Type B pancreatic cell (in vitro differentiated cells): ENCODE measurements around the gene ORMDL2. TPM values are rescaled to one million over a fixed set of nuclear protein-coding genes. Genes with fewer than 3 reads are reported as not detected.

Experiments used
- DNase-seq: peaks from one replicate; pipeline ENCODE4 v3.0.0; 2021; ENCODE audit warnings: mixed read lengths; ENCODE audit not compliant: unreplicated experiment; ENCODE audit errors: extremely low spot score
- H3K27ac Mint-ChIP-seq: 2 replicates; pipeline ENCODE4 v1.8.0; 2021; ENCODE audit warnings: mild to moderate bottlenecking, mixed read lengths
- H3K27me3 Mint-ChIP-seq: 2 replicates; pipeline ENCODE4 v1.8.0; 2021; ENCODE audit warnings: mixed read lengths
- H3K36me3 Mint-ChIP-seq: 2 replicates; pipeline ENCODE4 v1.8.0; 2021; ENCODE audit warnings: mixed read lengths
- H3K4me1 Mint-ChIP-seq: one replicate; pipeline ENCODE4 v1.8.0; 2021; ENCODE audit warnings: mixed read lengths; ENCODE audit not compliant: unreplicated experiment
- H3K4me3 Mint-ChIP-seq: 2 replicates; pipeline ENCODE4 v1.8.0; 2021; ENCODE audit warnings: mild to moderate bottlenecking, mixed read lengths
- H3K9me3 Mint-ChIP-seq: 2 replicates; pipeline ENCODE4 v1.8.0; 2021; ENCODE audit warnings: mixed read lengths
- CTCF ChIP-seq: fragments of 200-600 bp; sonication (generic); conservative IDR thresholded peaks from 2 replicates; pipeline ENCODE4 v1.5.0; 2021; ENCODE audit warnings: antibody characterized with exemption, mild to moderate bottlenecking
- total RNA-seq: library from RNA; stranded (reverse); gene quantifications from 2 replicates; pipeline ENCODE4 v1.2.1, GENCODE V29; 2021; ENCODE audit warnings: low replicate concordance

The ORMDL2 gene
- total RNA-seq, 1 donor from 2014 or later: 50.9 TPM

DNA sequence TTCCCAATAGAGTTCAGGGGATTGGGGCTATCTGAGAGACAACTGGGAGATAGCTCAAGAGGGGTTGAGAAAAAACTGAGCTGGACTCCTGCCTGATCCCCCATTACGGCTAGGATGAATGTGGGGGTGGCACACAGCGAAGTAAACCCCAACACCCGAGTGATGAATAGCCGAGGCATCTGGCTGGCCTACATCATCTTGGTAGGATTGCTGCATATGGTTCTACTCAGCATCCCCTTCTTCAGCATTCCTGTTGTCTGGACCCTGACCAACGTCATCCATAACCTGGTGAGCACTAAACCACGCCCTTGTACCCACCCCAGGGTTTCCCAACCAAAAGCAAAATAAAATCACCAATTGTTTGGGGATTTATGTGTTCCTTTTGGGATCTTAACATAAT, 1.0 kb downstream of the ORMDL2 start:
- Mint-ChIP-seq H3K4me3 (no peak overlapping the region), H3K36me3 (peaks cover 17% of the 10 kb centered on the region), H3K9me3 (no peaks in the 10 kb centered on the region), H3K27ac (peak overlapping the region; percentile 27), H3K27me3 (no peaks in the 10 kb centered on the region), H3K4me1 (peaks cover 20% of the 10 kb centered on the region)
- no peak for DNase-seq
- no peak for TF ChIP-seq CTCF

DNA sequence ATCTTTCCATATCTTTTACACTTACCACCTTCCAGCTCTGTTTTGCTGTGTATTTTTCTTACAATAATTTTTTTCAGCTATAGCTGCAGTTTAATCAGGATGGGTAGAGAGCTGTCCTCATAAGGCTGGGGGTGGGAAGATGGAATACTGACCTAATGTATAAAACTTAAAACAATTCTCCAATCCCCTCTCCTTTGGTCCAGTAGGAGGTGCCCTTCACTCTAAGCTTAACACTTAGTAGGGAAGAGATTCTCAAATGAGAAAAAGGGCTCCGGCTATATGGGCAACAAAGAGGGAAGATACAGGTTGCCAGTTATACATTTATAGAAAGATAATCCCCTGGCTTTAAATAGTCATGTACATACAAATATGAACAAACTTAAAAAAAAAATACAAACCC, 2.8 kb downstream of the ORMDL2 start:
- DNase-seq: no peak
- Mint-ChIP-seq H3K4me3 (no peak overlapping the region), H3K4me1 (peaks cover 22% of the 10 kb centered on the region), H3K27ac (no peak overlapping the region), H3K36me3 (peaks cover 13% of the 10 kb centered on the region), H3K9me3 (no peaks in the 10 kb centered on the region), H3K27me3 (no peaks in the 10 kb centered on the region)
- peak; percentile 41 for TF ChIP-seq CTCF

- H3K4me3 Mint-ChIP-seq: peak overlapping the region; percentile 54
- no peaks in the 10 kb centered on the region for H3K9me3 Mint-ChIP-seq
- H3K4me1 Mint-ChIP-seq: peaks cover 31% of the 10 kb centered on the region
- no peaks in the 10 kb centered on the region for H3K27me3 Mint-ChIP-seq
- H3K27ac Mint-ChIP-seq: no peak overlapping the region
- peak; percentile 49 for TF ChIP-seq CTCF
- no peak for DNase-seq
- H3K36me3 Mint-ChIP-seq: peaks cover 13% of the 10 kb centered on the region
Observed at GRCh38 chr12:55822228-55822627, 4.4 kb downstream of the ORMDL2 start.

DNA sequence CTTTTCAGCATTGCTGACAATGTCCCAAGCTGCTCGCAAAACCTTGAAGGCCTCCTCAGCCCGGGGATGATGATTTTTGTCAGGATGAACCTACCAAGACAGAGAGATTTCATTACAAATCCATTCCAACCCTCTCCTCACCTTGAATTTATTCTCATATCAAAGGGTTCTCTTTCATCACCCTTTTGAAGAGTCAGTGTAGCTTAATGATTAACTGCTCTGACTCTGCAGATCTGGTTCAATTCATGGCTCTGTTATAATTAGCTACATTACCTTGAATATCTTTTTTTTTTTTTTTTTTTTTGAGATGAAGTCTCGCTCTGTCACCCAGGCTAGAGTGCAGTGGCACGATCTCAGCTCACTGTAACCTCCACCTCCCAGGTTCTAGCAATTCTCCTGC, 5.6 kb downstream of the ORMDL2 start:
- Mint-ChIP-seq H3K36me3 (peaks cover 21% of the 10 kb centered on the region), H3K4me3 (peak overlapping the region; percentile 24)

DNA sequence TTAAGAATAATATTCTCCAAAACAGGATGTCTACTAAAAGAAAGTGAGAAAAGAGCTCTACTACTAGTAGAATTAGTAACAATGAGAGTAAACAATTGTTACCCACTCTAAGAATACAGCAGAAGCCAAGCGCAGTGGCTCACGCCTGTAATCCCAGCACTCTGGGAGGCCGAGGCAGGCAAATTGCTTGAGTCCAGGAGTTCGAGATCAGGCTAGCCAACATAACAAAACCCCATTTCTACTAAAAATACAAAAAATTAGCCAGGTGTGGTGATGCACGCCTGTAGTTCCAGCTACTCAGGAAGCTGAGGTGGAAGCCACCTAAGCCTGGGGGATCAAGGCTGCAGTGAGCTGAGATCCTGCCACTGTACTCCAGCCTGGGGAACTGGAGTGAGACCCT, 6.9 kb downstream of the ORMDL2 start:
- TF ChIP-seq CTCF: no peak
- H3K27me3 Mint-ChIP-seq: no peaks in the 10 kb centered on the region
- no peaks in the 10 kb centered on the region for H3K9me3 Mint-ChIP-seq
- H3K4me1 Mint-ChIP-seq: peaks cover 39% of the 10 kb centered on the region
- H3K27ac Mint-ChIP-seq: no peak overlapping the region
- DNase-seq: no peak
- H3K4me3 Mint-ChIP-seq: peak overlapping the region; percentile 1
- H3K36me3 Mint-ChIP-seq: peaks cover 21% of the 10 kb centered on the region

More for the DNA sequence above, 5.6 kb downstream of the ORMDL2 start:
- no peak for DNase-seq
- H3K27ac Mint-ChIP-seq: peak overlapping the region; percentile 44
- peaks cover 42% of the 10 kb centered on the region for H3K4me1 Mint-ChIP-seq
- H3K27me3 Mint-ChIP-seq: no peaks in the 10 kb centered on the region
- TF ChIP-seq CTCF: no peak
- H3K9me3 Mint-ChIP-seq: no peaks in the 10 kb centered on the region

GRCh38 chr12:55827806-55828205, 10.0 kb downstream of the ORMDL2 start:
- peaks cover 47% of the 10 kb centered on the region for H3K4me1 Mint-ChIP-seq
- TF ChIP-seq CTCF: no peak

More at GRCh38 chr12:55827806-55828205, 10.0 kb downstream of the ORMDL2 start:
- Mint-ChIP-seq H3K27me3 (no peaks in the 10 kb centered on the region), H3K9me3 (no peaks in the 10 kb centered on the region), H3K4me3 (peak overlapping the region; percentile 98), H3K36me3 (peaks cover 14% of the 10 kb centered on the region), H3K27ac (peak overlapping the region; percentile 51)
- DNase-seq: no peak
